K562 (cell line): ENCODE results near the gene SMC1A. TPM values are rescaled to one million over a fixed set of nuclear protein-coding genes. Genes with fewer than 3 reads are reported as not detected.

ENCODE experiments used
- ATAC-seq: fragments of 200-7000 bp; cut with Tn5 transposase; 3 replicates; pipeline ENCODE4 v1.9.1; 2020; ENCODE audit warnings: moderate library complexity
- BruUV-seq: library from RNA; stranded (reverse); fragments of 400-500 nt; replicated peaks from 2 replicates; lab custom pipeline; 2021; lab: Mats Ljungman, UMichigan
- CTCF ChIA-PET: fragments of 300-600 bp; formaldehyde crosslinking; extraction: SDS; loops from one replicate; lab custom pipeline; 2021; ENCODE audit warnings: low intra/inter-chr PET ratio; lab: Yijun Ruan, JAX
- POLR2A ChIA-PET: fragments of 300-600, 350-650 bp; sonication (Branson Sonifier 250); formaldehyde crosslinking; extraction: SDS; loops from one replicate; lab custom pipeline; 2021; ENCODE audit warnings: antibody characterized with exemption, inconsistent platforms; lab: Yijun Ruan, JAX
- DNase-seq, 4 experiments: peaks; one replicate each; pipeline versions ENCODE4 v3.0.0 to v3.0.0-alpha.2; 2011 to 2018; ENCODE audit warnings: low spot score in 3 of 4, mixed read lengths in 3 of 4; ENCODE audit errors: extremely low read depth in 1 of 4
- FAIRE-seq: peaks from 2 replicates; lab custom pipeline; 2011; peaks lifted over from hg19 to GRCh38; lab: Jason Lieb, UNC
- H2AFZ ChIP-seq: 2 replicates; pipeline ENCODE4 v1.6.0; 2011; ENCODE audit warnings: low read depth, low read length, control low read depth, inconsistent platforms
- H3K27ac ChIP-seq: fragments of 200-600 bp; 3 replicates; pipeline ENCODE4 v1.8.0; 2011; ENCODE audit warnings: low read depth, mild to moderate bottlenecking, control low read depth, inconsistent platforms, low read length, moderate library complexity, mixed read lengths; ENCODE audit errors: extremely low read depth
- H3K27me3 ChIP-seq, 2 experiments: fragments of 300-600 bp in 1 of 2; 2 replicates in 1 of 2; 3 replicates in 1 of 2; pipeline versions ENCODE4 v1.6.0 to v1.8.0; 2011; ENCODE audit warnings: inconsistent platforms in 2 of 2, low read length in 2 of 2, mild to moderate bottlenecking in 1 of 2, mixed read lengths in 1 of 2, moderate library complexity in 1 of 2; ENCODE audit not compliant: control insufficient read depth in 2 of 2, insufficient read depth in 2 of 2
- H3K36me3 ChIP-seq: fragments of 300-600 bp; 3 replicates; pipeline ENCODE4 v1.8.0; 2011; ENCODE audit warnings: mild to moderate bottlenecking, low read length, inconsistent platforms; ENCODE audit not compliant: control insufficient read depth, insufficient read depth
- H3K4me1 ChIP-seq, 2 experiments: fragments of 200-600 bp in 1 of 2; replicated peaks in 1 of 2; 2 replicates in 1 of 2; 3 replicates in 1 of 2; pipeline versions ENCODE4 v1.5.1 to v1.8.0; 2011; ENCODE audit warnings: inconsistent platforms in 2 of 2, low read length in 2 of 2, mild to moderate bottlenecking in 1 of 2, mixed read lengths in 1 of 2, moderate library complexity in 1 of 2; ENCODE audit not compliant: control insufficient read depth in 2 of 2, insufficient read depth in 2 of 2
- H3K4me2 ChIP-seq: 2 replicates; pipeline ENCODE4 v1.6.1; 2011; ENCODE audit warnings: low read length, control low read depth, inconsistent platforms, mixed read lengths; ENCODE audit not compliant: insufficient read depth
- H3K4me3 ChIP-seq: fragments of 200-600 bp; sonication (generic), shearing (Covaris generic); 2 replicates; pipeline ENCODE4 v1.5.1; 2016; ENCODE audit warnings: control low read depth, inconsistent platforms
- H3K79me2 ChIP-seq: fragments of 200-600 bp; 3 replicates; pipeline ENCODE4 v1.8.0; 2011; ENCODE audit warnings: low read length, inconsistent platforms; ENCODE audit not compliant: control insufficient read depth, insufficient read depth
- H3K9ac ChIP-seq, 2 experiments: 2 replicates each; pipeline versions ENCODE4 v1.6.0 to v1.6.1; 2011; ENCODE audit warnings: low read depth in 2 of 2, low read length in 2 of 2, control low read depth in 1 of 2, inconsistent platforms in 1 of 2, mild to moderate bottlenecking in 1 of 2, mixed read lengths in 1 of 2; ENCODE audit not compliant: insufficient read depth in 1 of 2
- H3K9me1 ChIP-seq: one replicate; pipeline ENCODE4 v1.6.0; 2011; ENCODE audit warnings: inconsistent platforms, mild to moderate bottlenecking, low read length, moderate library complexity; ENCODE audit not compliant: control insufficient read depth, insufficient read depth
- H3K9me3 ChIP-seq: replicated peaks from 2 replicates; pipeline ENCODE4 v1.5.1; 2011; ENCODE audit warnings: low read depth, low read length, inconsistent platforms; ENCODE audit not compliant: control insufficient read depth, insufficient read depth
- H4K20me1 ChIP-seq: replicated peaks from 2 replicates; pipeline ENCODE4 v1.6.1; 2011; ENCODE audit warnings: low read length, inconsistent platforms, mixed read lengths; ENCODE audit not compliant: control insufficient read depth, insufficient read depth
- CEBPB ChIP-seq: fragments of 450-650 bp; IDR thresholded peaks from 2 replicates; pipeline ENCODE4 v1.6.1; 2016; ENCODE audit warnings: missing genetic modification characterization, missing compliant biosample characterization
- HIVEP1 ChIP-seq: fragments of 250-450 bp; sonication (Bioruptor Pico); IDR thresholded peaks from 2 replicates; pipeline ENCODE4 v1.4.0; 2020; ENCODE audit warnings: mild to moderate bottlenecking
- PRDM10 ChIP-seq: fragments of 450-650 bp; IDR thresholded peaks from 2 replicates; pipeline ENCODE4 v1.6.1; 2018; ENCODE audit not compliant: partially characterized antibody
- RFX7 ChIP-seq: fragments of 250-450 bp; sonication (Bioruptor Pico); IDR thresholded peaks from 2 replicates; pipeline ENCODE4 v1.5.1; 2021; ENCODE audit warnings: mild to moderate bottlenecking
- ZNF655 ChIP-seq: fragments of 250-450 bp; sonication (Bioruptor Pico); IDR thresholded peaks from 2 replicates; pipeline ENCODE4 v1.5.0; 2021
- ZSCAN29 ChIP-seq: fragments of 450-650 bp; IDR thresholded peaks from 2 replicates; pipeline ENCODE4 v1.6.1; 2017
- WGBS: fragments of 100-300 bp; shearing (Covaris generic); methylation state at CpG from one replicate; pipeline ENCODE4 v1.1.6; 2016; ENCODE audit warnings: low coverage, mixed read lengths; ENCODE audit not compliant: insufficient coverage; ENCODE audit errors: missing lambda C conversion rate; 5-methylcytosine and 5-hydroxymethylcytosine counted together
- in situ Hi-C: fragments of 300-500 bp; cut with MboI; formaldehyde crosslinking; loops from 4 replicates; pipeline ENCODE4 v1.15.0; 2018; ENCODE audit warnings: inconsistent platforms, mixed read lengths
- intact Hi-C: fragments of 100-400 bp; cut with micrococcal nuclease; formaldehyde crosslinking; loops from 2 replicates; pipeline ENCODE4 v1.14.2; 2022
- polyA plus RNA-seq, 8 experiments: library from polyadenylated mRNA; depleted of rRNA in 4 of 8; stranded (reverse) in 5 of 8; unstranded in 3 of 8; fragments of >200 nt; fragmentation: Nextera tagmentation in 2 of 8; fragmentation: Illumina TruSeq in 1 of 8; extraction: Ambion mirVana in 2 of 8; extraction: Trizol in 1 of 8; gene quantifications; 2 replicates each; pipeline versions ENCODE4 v1.2.1 to v1.2.3, GENCODE V29; 2011 to 2014; ENCODE audit warnings: inconsistent platforms in 1 of 8, missing spikeins in 1 of 8
- total RNA-seq, 7 experiments: library from RNA; depleted of rRNA in 6 of 7; stranded (reverse); fragments of >200 nt in 6 of 7; fragmentation: Illumina TruSeq in 2 of 7; extraction: Trizol in 2 of 7; gene quantifications; 2 replicates each; pipeline versions ENCODE4 v1.2.1 to v1.2.3, GENCODE V29; 2011 to 2021; ENCODE audit warnings: low replicate concordance in 1 of 7

SMC1A gene
- total and polyA plus RNA-seq, 9 of the 15 experiments (the other 6 are each of a cell fraction or from before 2014, with no cell fraction given), result 28.5 to 126 (median 71.2) TPM

GRCh38 chrX:53376888-53377287 lies 45.6 kb downstream of the SMC1A start:
- CTCF ChIA-PET, result no interaction called here
- POLR2A ChIA-PET, result interaction anchor here (0.6 to 0.7 kb wide), 2 partner anchors 22 to 59 kb away, joined by 3 read pairs; no protein-coding TSS in a partner anchor

More at GRCh38 chrX:53376888-53377287, 45.6 kb downstream of the SMC1A start:
- ATAC-seq, result no peak
- WGBS, result 92% methylated on average over 6 of the region's 6 CpGs
- H3K9ac ChIP-seq, result no peak overlapping the region
- H3K27ac ChIP-seq, result no peak overlapping the region
- H3K27me3 ChIP-seq, result no peaks in the 10 kb centered on the region
- no peaks in the 10 kb centered on the region for H3K79me2 ChIP-seq
- TF ChIP-seq ZSCAN29 (no peak), RFX7 (CRISPR knock-in tag) (no peak), ZNF655 (no peak), PRDM10 (no peak), CEBPB (tag) (no peak), HIVEP1 (CRISPR knock-in tag) (no peak)
- TF ChIP-seq, all 486 proteins: peak for 0
- H3K4me1 ChIP-seq, result peaks cover 10 to 30% of the 10 kb centered on the region in 2 experiments
- no peak overlapping the region for H3K4me2 ChIP-seq
- DNase-seq (no peak), FAIRE-seq (no peak)
- no TSS peak for BruUV-seq
- intact Hi-C loops (no loop called here), in situ Hi-C loops (no loop called here)
- H2AFZ ChIP-seq, result no peak overlapping the region
- H3K9me1 ChIP-seq, result peaks cover 2% of the 10 kb centered on the region
- H3K4me3 ChIP-seq, result no peak overlapping the region
- no peaks in the 10 kb centered on the region for H3K9me3 ChIP-seq
- H3K36me3 ChIP-seq, result peaks cover 56% of the 10 kb centered on the region
- no peaks in the 10 kb centered on the region for H4K20me1 ChIP-seq
